IMR-90 (cell line): ENCODE measurements around the gene TMEM38B. TPM values are rescaled to one million over a fixed set of nuclear protein-coding genes. Genes with fewer than 3 reads are reported as not detected.

ENCODE experiments used
- ATAC-seq: fragments of 200-7000 bp; cut with Tn5 transposase; 2 replicates; pipeline ENCODE4 v1.9.1; 2020; ENCODE audit warnings: low read depth, mild to moderate bottlenecking, moderate library complexity
- BruUV-seq: library from RNA; stranded (reverse); fragments of 400-500 nt; replicated peaks from 2 replicates; lab custom pipeline; 2021; lab: Mats Ljungman, UMichigan
- CTCF ChIA-PET: fragments of 300-600 bp; formaldehyde crosslinking; extraction: SDS; loops from one replicate; lab custom pipeline; 2021; ENCODE audit warnings: antibody characterized with exemption; lab: Yijun Ruan, JAX
- POLR2A ChIA-PET: fragments of 300-600 bp; sonication (Branson Sonifier 250); formaldehyde crosslinking; loops from one replicate; lab custom pipeline; 2022; ENCODE audit warnings: antibody characterized with exemption; ENCODE audit not compliant: unreplicated experiment; lab: Charles Lee
- DNase-seq: peaks from one replicate; pipeline ENCODE4 v3.0.0; 2013
- H2AFZ ChIP-seq: replicated peaks from 2 replicates; pipeline ENCODE3; 2013; ENCODE audit warnings: low read length, mild to moderate bottlenecking; ENCODE audit not compliant: poor library complexity
- H2AK5ac ChIP-seq: 2 replicates; pipeline ENCODE4 v1.6.1; 2013; ENCODE audit warnings: low read depth, low read length, inconsistent platforms
- H2AK9ac ChIP-seq: replicated peaks from 2 replicates; pipeline ENCODE3; 2013; ENCODE audit warnings: mild to moderate bottlenecking, low read depth, low read length, moderate library complexity; ENCODE audit not compliant: poor library complexity
- H2BK120ac ChIP-seq: 2 replicates; pipeline ENCODE4 v1.6.1; 2013; ENCODE audit warnings: low read depth, low read length, inconsistent platforms
- H2BK15ac ChIP-seq: 3 replicates; pipeline ENCODE4 v1.6.1; 2013; ENCODE audit warnings: low read depth, low read length, inconsistent platforms
- H2BK20ac ChIP-seq: 2 replicates; pipeline ENCODE4 v1.6.1; 2013; ENCODE audit warnings: low read depth, mild to moderate bottlenecking, inconsistent platforms, low read length, moderate library complexity
- H2BK5ac ChIP-seq: 2 replicates; pipeline ENCODE4 v1.6.1; 2013; ENCODE audit warnings: mild to moderate bottlenecking, low read depth, low read length, inconsistent platforms; ENCODE audit not compliant: poor library complexity, severe bottlenecking
- H3K14ac ChIP-seq: replicated peaks from 2 replicates; pipeline ENCODE4 v1.6.1; 2013; ENCODE audit warnings: low read depth, low read length, inconsistent platforms
- H3K18ac ChIP-seq: 2 replicates; pipeline ENCODE4 v1.6.1; 2013; ENCODE audit warnings: low read depth, low read length, control low read depth
- H3K23ac ChIP-seq: 2 replicates; pipeline ENCODE4 v1.6.1; 2013; ENCODE audit warnings: low read depth, low read length, inconsistent platforms
- H3K27ac ChIP-seq: 2 replicates; pipeline ENCODE4 v1.5.1; 2013; ENCODE audit warnings: mild to moderate bottlenecking, control low read depth, low read length; ENCODE audit not compliant: insufficient read depth
- H3K27me3 ChIP-seq: 2 replicates; pipeline ENCODE4 v1.6.1; 2013; ENCODE audit warnings: low read length; ENCODE audit not compliant: control insufficient read depth, insufficient read depth
- H3K36me3 ChIP-seq: 2 replicates; pipeline ENCODE4 v1.6.1; 2013; ENCODE audit warnings: low read length, mixed read lengths; ENCODE audit not compliant: control insufficient read depth, insufficient read depth
- H3K4ac ChIP-seq: 2 replicates; pipeline ENCODE4 v1.6.1; 2013; ENCODE audit warnings: low read depth, low read length, inconsistent platforms
- H3K4me1 ChIP-seq: 2 replicates; pipeline ENCODE4 v1.6.1; 2013; ENCODE audit warnings: low read length, mixed read lengths; ENCODE audit not compliant: control insufficient read depth, insufficient read depth
- H3K4me2 ChIP-seq: 2 replicates; pipeline ENCODE4 v1.6.1; 2013; ENCODE audit warnings: low read depth, mild to moderate bottlenecking, control low read depth, low read length, moderate library complexity
- H3K4me3 ChIP-seq: 2 replicates; pipeline ENCODE4 v1.5.1; 2013; ENCODE audit warnings: low read depth, mild to moderate bottlenecking, control low read depth, low read length, moderate library complexity; ENCODE audit not compliant: insufficient read depth
- H3K56ac ChIP-seq: 2 replicates; pipeline ENCODE4 v1.6.1; 2013; ENCODE audit warnings: low read length, inconsistent platforms; ENCODE audit not compliant: insufficient read depth; ENCODE audit errors: extremely low read depth
- H3K79me1 ChIP-seq, 2 experiments: 2 replicates each; pipeline ENCODE4 v1.6.1; 2013; ENCODE audit warnings: low read length in 2 of 2, inconsistent platforms in 1 of 2, low read depth in 1 of 2
- H3K9ac ChIP-seq: 2 replicates; pipeline ENCODE4 v1.6.1; 2013; ENCODE audit warnings: low read depth, low read length, control low read depth
- H3K9me1 ChIP-seq: 2 replicates; pipeline ENCODE4 v1.6.1; 2013; ENCODE audit warnings: low read length, inconsistent platforms; ENCODE audit not compliant: insufficient read depth
- H3K9me3 ChIP-seq: 2 replicates; pipeline ENCODE4 v1.6.1; 2013; ENCODE audit warnings: low read length; ENCODE audit not compliant: control insufficient read depth, insufficient read depth
- H4K20me1 ChIP-seq: 2 replicates; pipeline ENCODE4 v1.6.1; 2013; ENCODE audit warnings: low read length, inconsistent platforms; ENCODE audit not compliant: insufficient read depth
- H4K5ac ChIP-seq: 2 replicates; pipeline ENCODE4 v1.6.1; 2013; ENCODE audit warnings: mild to moderate bottlenecking, low read depth, low read length, control low read depth
- H4K8ac ChIP-seq, 2 experiments: 2 replicates each; pipeline ENCODE4 v1.6.1; 2013; ENCODE audit warnings: low read depth in 2 of 2, low read length in 2 of 2, control low read depth in 1 of 2, inconsistent platforms in 1 of 2
- H4K91ac ChIP-seq: 2 replicates; pipeline ENCODE4 v1.6.1; 2013; ENCODE audit warnings: low read depth, low read length, inconsistent platforms; ENCODE audit not compliant: insufficient read depth
- BHLHE40 ChIP-seq: fragments of 150-350 bp; IDR thresholded peaks from 2 replicates; pipeline ENCODE4 v1.6.1; 2016; ENCODE audit warnings: mild to moderate bottlenecking, low read depth, low read length
- CEBPB ChIP-seq: IDR thresholded peaks from 2 replicates; pipeline ENCODE4 v1.6.1; 2012; ENCODE audit warnings: low read depth, low read length, improper control_type of control experiment
- CHD1 ChIP-seq: IDR thresholded peaks from 2 replicates; pipeline ENCODE4 v1.6.1; 2012; ENCODE audit warnings: low read depth, low read length, improper control_type of control experiment
- FOS ChIP-seq: fragments of 150-350 bp; IDR thresholded peaks from 2 replicates; pipeline ENCODE4 v1.6.1; 2016; ENCODE audit warnings: low read depth, low read length
- MAFK ChIP-seq: IDR thresholded peaks from 2 replicates; pipeline ENCODE4 v1.6.1; 2012; ENCODE audit warnings: low read depth, low read length, improper control_type of control experiment
- MAZ ChIP-seq: IDR thresholded peaks from 2 replicates; pipeline ENCODE4 v1.6.1; 2012; ENCODE audit warnings: low read depth, mild to moderate bottlenecking, low read length, improper control_type of control experiment, moderate library complexity, borderline replicate concordance
- MXI1 ChIP-seq: IDR thresholded peaks from 2 replicates; pipeline ENCODE4 v1.6.1; 2012; ENCODE audit warnings: low read depth, mild to moderate bottlenecking, low read length, moderate library complexity, borderline replicate concordance
- NFE2L2 ChIP-seq: fragments of 150-350 bp; IDR thresholded peaks from 2 replicates; pipeline ENCODE4 v1.6.1; 2016; ENCODE audit warnings: low read depth, mild to moderate bottlenecking, low read length
- POLR2A ChIP-seq: IDR thresholded peaks from 2 replicates; pipeline ENCODE4 v1.6.1; 2012; ENCODE audit warnings: mild to moderate bottlenecking, low read depth, low read length
- RAD21 ChIP-seq: IDR thresholded peaks from 2 replicates; pipeline ENCODE4 v1.6.1; 2012; ENCODE audit warnings: low read length, improper control_type of control experiment
- RCOR1 ChIP-seq: IDR thresholded peaks from 2 replicates; pipeline ENCODE4 v1.6.1; 2012; ENCODE audit warnings: mild to moderate bottlenecking, low read length, improper control_type of control experiment; ENCODE audit not compliant: insufficient replicate concordance
- RFX5 ChIP-seq: IDR thresholded peaks from 2 replicates; pipeline ENCODE4 v1.8.0; 2012; ENCODE audit warnings: low read depth, mild to moderate bottlenecking, low read length, moderate library complexity
- SMC3 ChIP-seq: fragments of 150-350 bp; IDR thresholded peaks from 2 replicates; pipeline ENCODE4 v1.6.1; 2016; ENCODE audit warnings: low read depth, mild to moderate bottlenecking, antibody characterized with exemption, low read length, moderate library complexity
- WGBS, 2 experiments: methylation state at CpG; one replicate each; pipeline versions ENCODE4 v1.1.5 to v1.1.7; 2013; ENCODE audit warnings: missing lambda C conversion rate in 2 of 2; ENCODE audit not compliant: insufficient read length in 1 of 2; ENCODE audit errors: extremely low coverage in 2 of 2; 5-methylcytosine and 5-hydroxymethylcytosine counted together
- dilution Hi-C: fragments of 300-500 bp; cut with HindIII; formaldehyde crosslinking; loops from one replicate; pipeline ENCODE4 v1.14.3; 2018; ENCODE audit warnings: low sequenced_read_pairs; ENCODE audit not compliant: unreplicated experiment
- in situ Hi-C: fragments of 300-500 bp; cut with MboI; formaldehyde crosslinking; loops from 3 replicates; pipeline ENCODE4 v1.14.3; 2019; ENCODE audit warnings: low sequenced_read_pairs, inconsistent platforms, mixed read lengths
- intact Hi-C: fragments of 100-400 bp; cut with micrococcal nuclease; formaldehyde crosslinking; loops from 2 replicates; pipeline ENCODE4 v1.10.0; 2022
- polyA plus RNA-seq, 3 experiments: library from polyadenylated mRNA; depleted of rRNA; stranded (reverse); fragments of >200 nt; gene quantifications; 2 replicates each; pipeline ENCODE4 v1.2.3, GENCODE V29; 2012; ENCODE audit warnings: low replicate concordance in 1 of 3
- total RNA-seq: library from RNA; depleted of rRNA; stranded (reverse); fragments of >200 nt; gene quantifications from 2 replicates; pipeline ENCODE4 v1.2.3, GENCODE V29; 2012
- TF ChIP-seq, protein P1 (sequence below): conservative IDR thresholded peaks from 2 replicates; pipeline ENCODE4 v1.5.1; 2012; ENCODE audit warnings: mild to moderate bottlenecking, low read depth, low read length, improper control_type of control experiment
- TF ChIP-seq, protein P2 (sequence below): fragments of 150-350 bp; IDR thresholded peaks from 2 replicates; pipeline ENCODE4 v1.6.1; 2016; ENCODE audit warnings: low read depth, mild to moderate bottlenecking, low read length, moderate library complexity, borderline replicate concordance
- TF ChIP-seq, protein P3 (sequence below): fragments of 150-350 bp; IDR thresholded peaks from 2 replicates; pipeline ENCODE4 v1.6.1; 2017; ENCODE audit warnings: mild to moderate bottlenecking, antibody characterized with exemption, low read length, low read depth

The TMEM38B gene
- total and polyA plus RNA-seq, 2 of the 4 experiments (the other 2 are of a cell fraction) = 3.3 to 11.5 TPM

DNA sequence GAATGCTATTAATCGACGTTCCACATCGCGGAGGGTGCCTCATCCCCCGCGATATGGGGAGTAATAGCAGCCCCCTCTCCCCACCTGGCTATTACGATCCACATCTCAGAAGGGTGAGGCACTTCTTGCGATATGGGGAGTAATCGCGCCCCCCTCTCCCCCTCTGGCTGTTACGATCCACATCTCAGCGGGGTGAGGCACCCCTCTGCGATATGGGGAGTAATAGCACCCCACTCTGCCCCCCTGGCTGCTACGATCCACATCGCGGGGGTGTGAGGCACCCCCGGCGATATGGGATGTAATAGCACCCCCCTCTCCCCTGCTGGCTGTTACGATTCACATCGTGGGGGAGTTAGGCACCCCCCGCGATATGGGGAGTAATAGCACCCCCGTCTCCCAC lies 128.5 kb downstream of the TMEM38B start:
- CTCF ChIA-PET = no interaction called here
- H3K4ac ChIP-seq = no peak overlapping the region

More for the DNA sequence above, 128.5 kb downstream of the TMEM38B start:
- Histone ChIP-seq H3K23ac (no peak overlapping the region), H4K5ac (no peak overlapping the region), H3K9ac (no peak overlapping the region), H3K18ac (no peak overlapping the region), H3K14ac (no peak overlapping the region), H2AK5ac (no peak overlapping the region), H3K4me3 (no peak overlapping the region), H3K36me3 (no peaks in the 10 kb centered on the region), H2AFZ (no peak overlapping the region), H3K79me1 (no peaks in the 10 kb centered on the region), H4K91ac (no peak overlapping the region), H3K9me1 (no peaks in the 10 kb centered on the region), H3K27ac (no peak overlapping the region), H3K56ac (no peak overlapping the region), H2BK15ac (no peak overlapping the region), H2BK120ac (no peak overlapping the region), H2AK9ac (no peak overlapping the region), H3K4me1 (no peaks in the 10 kb centered on the region), H3K9me3 (0 out of 2 replicates have a peak, but pooled peaks cover 2% of the 10 kb centered on the region), H3K4me2 (no peak overlapping the region), H4K8ac (no peak overlapping the region), H2BK5ac (no peak overlapping the region), H4K20me1 (no peaks in the 10 kb centered on the region), H2BK20ac (no peak overlapping the region), H3K27me3 (no peaks in the 10 kb centered on the region)
- intact Hi-C loops (no loop called here), in situ Hi-C loops (no loop called here), dilution Hi-C loops (no loop called here)
- BruUV-seq = no TSS peak
- DNase-seq (no peak), ATAC-seq (no peak)
- POLR2A ChIA-PET = no interaction called here
- WGBS, 2 experiments = no CpG with 5 or more reads among the region's 23 CpGs
- TF ChIP-seq CEBPB (no peak), RFX5 (no peak), RCOR1 (no peak), BHLHE40 (no peak), MAFK (no peak), RAD21 (no peak), POLR2A (no peak), FOS (no peak), CHD1 (no peak), MAZ (no peak), MXI1 (no peak), SMC3 (no peak), NFE2L2 (no peak)
- TF ChIP-seq, protein P1, sequence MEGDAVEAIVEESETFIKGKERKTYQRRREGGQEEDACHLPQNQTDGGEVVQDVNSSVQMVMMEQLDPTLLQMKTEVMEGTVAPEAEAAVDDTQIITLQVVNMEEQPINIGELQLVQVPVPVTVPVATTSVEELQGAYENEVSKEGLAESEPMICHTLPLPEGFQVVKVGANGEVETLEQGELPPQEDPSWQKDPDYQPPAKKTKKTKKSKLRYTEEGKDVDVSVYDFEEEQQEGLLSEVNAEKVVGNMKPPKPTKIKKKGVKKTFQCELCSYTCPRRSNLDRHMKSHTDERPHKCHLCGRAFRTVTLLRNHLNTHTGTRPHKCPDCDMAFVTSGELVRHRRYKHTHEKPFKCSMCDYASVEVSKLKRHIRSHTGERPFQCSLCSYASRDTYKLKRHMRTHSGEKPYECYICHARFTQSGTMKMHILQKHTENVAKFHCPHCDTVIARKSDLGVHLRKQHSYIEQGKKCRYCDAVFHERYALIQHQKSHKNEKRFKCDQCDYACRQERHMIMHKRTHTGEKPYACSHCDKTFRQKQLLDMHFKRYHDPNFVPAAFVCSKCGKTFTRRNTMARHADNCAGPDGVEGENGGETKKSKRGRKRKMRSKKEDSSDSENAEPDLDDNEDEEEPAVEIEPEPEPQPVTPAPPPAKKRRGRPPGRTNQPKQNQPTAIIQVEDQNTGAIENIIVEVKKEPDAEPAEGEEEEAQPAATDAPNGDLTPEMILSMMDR = no peak
- TF ChIP-seq, protein P2, sequence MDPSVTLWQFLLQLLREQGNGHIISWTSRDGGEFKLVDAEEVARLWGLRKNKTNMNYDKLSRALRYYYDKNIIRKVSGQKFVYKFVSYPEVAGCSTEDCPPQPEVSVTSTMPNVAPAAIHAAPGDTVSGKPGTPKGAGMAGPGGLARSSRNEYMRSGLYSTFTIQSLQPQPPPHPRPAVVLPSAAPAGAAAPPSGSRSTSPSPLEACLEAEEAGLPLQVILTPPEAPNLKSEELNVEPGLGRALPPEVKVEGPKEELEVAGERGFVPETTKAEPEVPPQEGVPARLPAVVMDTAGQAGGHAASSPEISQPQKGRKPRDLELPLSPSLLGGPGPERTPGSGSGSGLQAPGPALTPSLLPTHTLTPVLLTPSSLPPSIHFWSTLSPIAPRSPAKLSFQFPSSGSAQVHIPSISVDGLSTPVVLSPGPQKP = no peak
- TF ChIP-seq, protein P3, sequence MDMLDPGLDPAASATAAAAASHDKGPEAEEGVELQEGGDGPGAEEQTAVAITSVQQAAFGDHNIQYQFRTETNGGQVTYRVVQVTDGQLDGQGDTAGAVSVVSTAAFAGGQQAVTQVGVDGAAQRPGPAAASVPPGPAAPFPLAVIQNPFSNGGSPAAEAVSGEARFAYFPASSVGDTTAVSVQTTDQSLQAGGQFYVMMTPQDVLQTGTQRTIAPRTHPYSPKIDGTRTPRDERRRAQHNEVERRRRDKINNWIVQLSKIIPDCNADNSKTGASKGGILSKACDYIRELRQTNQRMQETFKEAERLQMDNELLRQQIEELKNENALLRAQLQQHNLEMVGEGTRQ = no peak
